ENCODE data around the gene LIPF. TPM values are rescaled to one million over a fixed set of nuclear protein-coding genes. Genes with fewer than 3 reads are reported as not detected.
A peak's percentile ranks its signal among the peaks of the same experiment; 100 is the strongest.

Gene LIPF
- total and polyA plus RNA-seq, 2 of the 13 experiments (the other 11 are each of a cell fraction or from before 2014, with no cell fraction given): not detected

DNA sequence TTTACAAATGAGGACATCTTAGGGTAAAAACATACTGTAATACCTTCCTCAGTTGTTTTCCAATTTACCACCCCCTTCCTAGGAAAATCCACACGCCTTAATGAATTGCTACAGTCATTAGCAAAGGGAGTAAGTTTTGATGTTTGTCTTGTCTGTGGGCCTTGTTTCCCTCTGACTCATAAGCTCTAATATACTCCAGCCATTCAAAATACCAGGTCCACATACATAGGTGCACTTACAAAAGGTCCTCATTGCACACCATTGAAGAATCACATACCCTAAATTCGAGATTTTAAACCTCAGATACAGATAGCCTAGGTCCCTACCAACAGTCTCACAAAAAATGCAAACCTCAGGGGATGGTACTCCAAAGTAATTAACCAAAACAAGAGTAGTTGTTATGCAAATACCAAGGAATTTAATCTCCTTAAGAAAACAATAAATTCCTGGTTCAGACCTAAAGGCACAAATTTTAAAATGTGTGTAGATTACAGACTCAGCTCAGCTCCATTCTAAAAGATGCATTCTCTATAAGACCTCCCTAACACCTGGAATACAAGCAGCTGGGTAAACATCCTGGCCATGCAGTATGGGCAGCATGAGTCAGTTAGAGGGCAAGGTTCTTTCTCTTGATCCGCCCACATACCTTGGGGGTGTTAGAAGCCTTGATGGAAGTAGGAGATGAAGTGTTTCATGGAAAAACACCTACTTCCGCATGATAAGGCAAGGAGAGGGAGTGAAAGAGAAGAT, 38.8 kb downstream of the LIPF start:
- WGBS (ENCODE audit: low lambda C conversion rate): 4% methylated on average over 4 of the region's 4 CpGs
- intact Hi-C loops (cut with micrococcal nuclease; ENCODE audit: unreplicated experiment): no loop called here
- POLR2A ChIA-PET: no interaction called here
- Histone ChIP-seq H2AFZ (ENCODE audit: low read length) (no peak overlapping the region), H3K4me2 (ENCODE audit: low read depth, low read length) (peak overlapping the region; percentile 5; the same call in 1 of the 2 replicates), H3K36me3 (replicated peaks in 1 of 2; ENCODE audit: control insufficient read depth in 1 of 2, insufficient read depth in 2 of 2, low read length in 2 of 2) (no peaks in the 10 kb centered on the region), H4K20me1 (ENCODE audit: insufficient read depth, low read length) (no peaks in the 10 kb centered on the region), H3K27me3 (ENCODE audit: control insufficient read depth in 1 of 2, insufficient read depth in 2 of 2, low read length in 2 of 2) (no peaks in the 10 kb centered on the region), H3K9me3 (ENCODE audit: low read length) (no peaks in the 10 kb centered on the region), H3K4me1 (ENCODE audit: insufficient read depth, low read length) (peaks cover 14% of the 10 kb centered on the region), H3K27ac (ENCODE audit: extremely low read length, insufficient read depth, low read length) (no peak overlapping the region), H3K79me2 (ENCODE audit: insufficient read depth, low read length) (no peaks in the 10 kb centered on the region), H3K4me3 (replicated peaks in 1 of 3; ENCODE audit: insufficient read depth in 1 of 3, low read depth in 2 of 3, low read length in 3 of 3) (no peak overlapping the region), H3K9ac (ENCODE audit: insufficient read depth, low read depth, low read length) (no peak overlapping the region)
- in situ Hi-C loops (cut with HindIII; ENCODE audit: extremely low pct_ligation_motif_present, low pct_unique_long_range_greater_than_20kb): no loop called here
- DNase-seq (ENCODE audit: low spot score) (peak; percentile 72), FAIRE-seq (no peak), ATAC-seq (peak; percentile 95)
- CTCF ChIA-PET (ENCODE audit: low intra/inter-chr PET ratio, low total read pairs): no interaction called here
- no TSS peak for BruUV-seq (replicated peaks)
- TF ChIP-seq ZNF317 (CRISPR knock-in tag; IDR thresholded peaks at IDR 0.05): no peak
- peak; percentile 83 for TF ChIP-seq FOXA3 (CRISPR knock-in tag; IDR thresholded peaks at IDR 0.05)
- no peak for TF ChIP-seq MAZ (IDR thresholded peaks at IDR 0.05; ENCODE audit: borderline replicate concordance, low read depth, low read length)
- no peak for TF ChIP-seq MAZ (CRISPR knock-in tag; IDR thresholded peaks at IDR 0.05; ENCODE audit: low read depth)
- TF ChIP-seq ZNF337 (CRISPR knock-in tag; IDR thresholded peaks at IDR 0.05; ENCODE audit: borderline replicate concordance, low read depth): no peak
- no peak for TF ChIP-seq GABPA (IDR thresholded peaks at IDR 0.05; ENCODE audit: low read depth, low read length)
- peak; percentile 28; the same call in 1 of the 2 replicates for TF ChIP-seq GABPA (CRISPR knock-in tag; IDR thresholded peaks at IDR 0.05; ENCODE audit: low read depth)
- TF ChIP-seq MLX (CRISPR knock-in tag; IDR thresholded peaks at IDR 0.05): peak; percentile 31; the same call in 1 of the 2 replicates
- TF ChIP-seq TRIM24 (CRISPR knock-in tag; IDR thresholded peaks at IDR 0.05): no peak
- TF ChIP-seq TEAD3 (CRISPR knock-in tag; optimal IDR thresholded peaks at IDR 0.05; ENCODE audit: borderline replicate concordance): peak; percentile 62
- TF ChIP-seq CREB1 (IDR thresholded peaks at IDR 0.05): no peak
- TF ChIP-seq CREB1 (CRISPR knock-in tag; IDR thresholded peaks at IDR 0.05): peak; percentile 32; the same call in 1 of the 2 replicates
- TF ChIP-seq RARA (CRISPR knock-in tag; IDR thresholded peaks at IDR 0.05): peak; percentile 26; the same call in 1 of the 2 replicates
- 0 out of 2 replicates have a peak, but pooled peaks have one; percentile 24 for TF ChIP-seq SAP130 (CRISPR knock-in tag; IDR thresholded peaks at IDR 0.05; ENCODE audit: low read depth)
- TF ChIP-seq, protein P1, sequence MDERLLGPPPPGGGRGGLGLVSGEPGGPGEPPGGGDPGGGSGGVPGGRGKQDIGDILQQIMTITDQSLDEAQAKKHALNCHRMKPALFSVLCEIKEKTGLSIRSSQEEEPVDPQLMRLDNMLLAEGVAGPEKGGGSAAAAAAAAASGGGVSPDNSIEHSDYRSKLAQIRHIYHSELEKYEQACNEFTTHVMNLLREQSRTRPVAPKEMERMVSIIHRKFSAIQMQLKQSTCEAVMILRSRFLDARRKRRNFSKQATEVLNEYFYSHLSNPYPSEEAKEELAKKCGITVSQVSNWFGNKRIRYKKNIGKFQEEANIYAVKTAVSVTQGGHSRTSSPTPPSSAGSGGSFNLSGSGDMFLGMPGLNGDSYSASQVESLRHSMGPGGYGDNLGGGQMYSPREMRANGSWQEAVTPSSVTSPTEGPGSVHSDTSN (CRISPR knock-in tag; IDR thresholded peaks at IDR 0.05): no peak
- peak; percentile 12; the same call in 1 of the 2 replicates for TF ChIP-seq HNF4G (IDR thresholded peaks at IDR 0.05; ENCODE audit: borderline replicate concordance, low read depth, low read length)
- TF ChIP-seq HNF4G (CRISPR knock-in tag; IDR thresholded peaks at IDR 0.05; ENCODE audit: borderline replicate concordance, low read depth): no peak
- no peak for TF ChIP-seq ZNF761 (CRISPR knock-in tag; conservative IDR thresholded peaks at IDR 0.05)
- peak; percentile 63 for TF ChIP-seq HNF4A (CRISPR knock-in tag; IDR thresholded peaks at IDR 0.05)
- no peak for TF ChIP-seq IRF1 (CRISPR knock-in tag; IDR thresholded peaks at IDR 0.05; ENCODE audit: low read depth)
- TF ChIP-seq HMG20A (CRISPR knock-in tag; IDR thresholded peaks at IDR 0.05; ENCODE audit: borderline replicate concordance): peak; percentile 26; the same call in 1 of the 2 replicates
- no peak for TF ChIP-seq ZBTB39 (CRISPR knock-in tag; IDR thresholded peaks at IDR 0.05)

Measured in HepG2 (cell line).